GM23338 (cell line): ENCODE results near the gene RAC2.

Source experiments
- CREB1 ChIP-seq: fragments of 250-450 bp; sonication (Bioruptor Pico); IDR thresholded peaks from 2 replicates; pipeline ENCODE4 v1.5.0; 2020; ENCODE audit warnings: low read depth, mild to moderate bottlenecking, moderate library complexity
- CTCF ChIP-seq, 2 experiments: fragments of 200-600 bp in 1 of 2; sonication (generic) in 1 of 2; conservative IDR thresholded peaks; 2 replicates each; pipeline versions ENCODE4 v1.5.1 to v1.6.1; 2016 to 2017; ENCODE audit warnings: antibody characterized with exemption in 2 of 2, low read depth in 2 of 2, mild to moderate bottlenecking in 2 of 2, moderate library complexity in 1 of 2
- EZH2 ChIP-seq: fragments of 200-600 bp; sonication (generic); IDR thresholded peaks from one replicate; pipeline ENCODE4 v1.8.0; 2017; ENCODE audit warnings: antibody characterized with exemption, mild to moderate bottlenecking, low read depth; ENCODE audit not compliant: unreplicated experiment
- EZH2phosphoT487 ChIP-seq: fragments of 200-600 bp; sonication (generic); IDR thresholded peaks from one replicate; pipeline ENCODE4 v1.8.1; 2018; ENCODE audit warnings: antibody characterized with exemption; ENCODE audit not compliant: unreplicated experiment
- JUNB ChIP-seq: IDR thresholded peaks from one replicate; pipeline ENCODE4 v1.6.1; 2016; ENCODE audit warnings: antibody characterized with exemption; ENCODE audit not compliant: unreplicated experiment
- NANOG ChIP-seq: IDR thresholded peaks from 2 replicates; pipeline ENCODE4 v1.6.1; 2016; ENCODE audit warnings: antibody characterized with exemption, borderline replicate concordance
- POLR2AphosphoS5 ChIP-seq: IDR thresholded peaks from 2 replicates; pipeline ENCODE4 v1.6.1; 2016; ENCODE audit warnings: antibody characterized with exemption, low read depth
- REST ChIP-seq: IDR thresholded peaks from one replicate; pipeline ENCODE4 v1.6.1; 2018; ENCODE audit warnings: antibody characterized with exemption; ENCODE audit not compliant: unreplicated experiment
- STAT1 ChIP-seq: IDR thresholded peaks from one replicate; pipeline ENCODE4 v1.6.1; 2016; ENCODE audit warnings: antibody characterized with exemption; ENCODE audit not compliant: unreplicated experiment
- ZNF331 ChIP-seq: fragments of 250-450 bp; sonication (Bioruptor Pico); IDR thresholded peaks from 2 replicates; pipeline ENCODE4 v1.5.0; 2020; ENCODE audit warnings: low read depth, mild to moderate bottlenecking, moderate library complexity

- TF ChIP-seq EZH2phosphoT487 (no peak), CTCF (conservative IDR thresholded peaks at IDR 0.05; ENCODE audit: low read depth in 2 of 2) (no peak), POLR2AphosphoS5 (no peak), EZH2 (no peak), JUNB (no peak), ZNF331 (CRISPR knock-in tag) (no peak), STAT1 (no peak), NANOG (no peak), REST (no peak), CREB1 (CRISPR knock-in tag) (no peak)
These were observed 23.8 kb upstream of the RAC2 start for GRCh38 chr22:37267661-37268413.
